ENCODE data around the gene SCAMP3. TPM values are rescaled to one million over a fixed set of nuclear protein-coding genes. Genes with fewer than 3 reads are reported as not detected.

SCAMP3 gene
- total RNA-seq, 1 experiment from 2014 or later: 64.2 TPM

GRCh38 chr1:155287987-155288543 is 25.9 kb upstream of the SCAMP3 start:
- H3K9ac ChIP-seq (ENCODE audit: low read length): no peak overlapping the region
- no peaks in the 10 kb centered on the region for H3K4me1 ChIP-seq (ENCODE audit: control insufficient read depth in 1 of 2, insufficient read depth in 2 of 2, low read length in 2 of 2)
- no peak overlapping the region for H3K4me2 ChIP-seq (ENCODE audit: low read length)
- no peaks in the 10 kb centered on the region for H3K9me2 ChIP-seq (ENCODE audit: insufficient read depth)
- ChIA-PET POLR2A (interaction anchor here (0.6 to 0.7 kb wide), 2 partner anchors 15 to 249 kb away, joined by 4 read pairs; partner anchors contain the start of gene CLK2), CTCF (no interaction called here), RAD21 (ENCODE audit: low non-redundant PET in 1 of 2, low total read pairs in 2 of 2, uncharacterized antibody in 2 of 2, unreplicated experiment in 2 of 2) (no interaction called here)
- no peak overlapping the region for H3K27ac ChIP-seq (ENCODE audit: low read depth, low read length)
- no peak overlapping the region for H3K4me3 ChIP-seq (replicated peaks in 1 of 2; ENCODE audit: low read depth in 1 of 2, low read length in 2 of 2)
- H3K79me2 ChIP-seq (ENCODE audit: insufficient read depth, low read length): no peaks in the 10 kb centered on the region
- H2AFZ ChIP-seq (ENCODE audit: low read depth, low read length, poor library complexity, severe bottlenecking): no peak overlapping the region
- TF ChIP-seq, protein P1, sequence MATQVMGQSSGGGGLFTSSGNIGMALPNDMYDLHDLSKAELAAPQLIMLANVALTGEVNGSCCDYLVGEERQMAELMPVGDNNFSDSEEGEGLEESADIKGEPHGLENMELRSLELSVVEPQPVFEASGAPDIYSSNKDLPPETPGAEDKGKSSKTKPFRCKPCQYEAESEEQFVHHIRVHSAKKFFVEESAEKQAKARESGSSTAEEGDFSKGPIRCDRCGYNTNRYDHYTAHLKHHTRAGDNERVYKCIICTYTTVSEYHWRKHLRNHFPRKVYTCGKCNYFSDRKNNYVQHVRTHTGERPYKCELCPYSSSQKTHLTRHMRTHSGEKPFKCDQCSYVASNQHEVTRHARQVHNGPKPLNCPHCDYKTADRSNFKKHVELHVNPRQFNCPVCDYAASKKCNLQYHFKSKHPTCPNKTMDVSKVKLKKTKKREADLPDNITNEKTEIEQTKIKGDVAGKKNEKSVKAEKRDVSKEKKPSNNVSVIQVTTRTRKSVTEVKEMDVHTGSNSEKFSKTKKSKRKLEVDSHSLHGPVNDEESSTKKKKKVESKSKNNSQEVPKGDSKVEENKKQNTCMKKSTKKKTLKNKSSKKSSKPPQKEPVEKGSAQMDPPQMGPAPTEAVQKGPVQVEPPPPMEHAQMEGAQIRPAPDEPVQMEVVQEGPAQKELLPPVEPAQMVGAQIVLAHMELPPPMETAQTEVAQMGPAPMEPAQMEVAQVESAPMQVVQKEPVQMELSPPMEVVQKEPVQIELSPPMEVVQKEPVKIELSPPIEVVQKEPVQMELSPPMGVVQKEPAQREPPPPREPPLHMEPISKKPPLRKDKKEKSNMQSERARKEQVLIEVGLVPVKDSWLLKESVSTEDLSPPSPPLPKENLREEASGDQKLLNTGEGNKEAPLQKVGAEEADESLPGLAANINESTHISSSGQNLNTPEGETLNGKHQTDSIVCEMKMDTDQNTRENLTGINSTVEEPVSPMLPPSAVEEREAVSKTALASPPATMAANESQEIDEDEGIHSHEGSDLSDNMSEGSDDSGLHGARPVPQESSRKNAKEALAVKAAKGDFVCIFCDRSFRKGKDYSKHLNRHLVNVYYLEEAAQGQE (IDR thresholded peaks at IDR 0.05; ENCODE audit: low read depth): no peak
- TF ChIP-seq ELF1 (IDR thresholded peaks at IDR 0.05; ENCODE audit: borderline replicate concordance, low read depth) (no peak), CBX3 (IDR thresholded peaks at IDR 0.05; ENCODE audit: low read depth) (no peak), EZH2 (IDR thresholded peaks at IDR 0.05) (no peak), JUND (IDR thresholded peaks at IDR 0.05) (no peak), ZFX (IDR thresholded peaks at IDR 0.05) (no peak), SP1 (IDR thresholded peaks at IDR 0.05; ENCODE audit: low read depth) (no peak), RAD21 (IDR thresholded peaks at IDR 0.05; ENCODE audit: low read depth) (no peak), CEBPB (IDR thresholded peaks at IDR 0.05; ENCODE audit: low read depth) (no peak), ZNF274 (IDR thresholded peaks at IDR 0.05; ENCODE audit: low read depth, low read length) (no peak), POLR2AphosphoS5 (IDR thresholded peaks at IDR 0.05; ENCODE audit: low read depth, low read length) (no peak)
- TF ChIP-seq, protein P2, sequence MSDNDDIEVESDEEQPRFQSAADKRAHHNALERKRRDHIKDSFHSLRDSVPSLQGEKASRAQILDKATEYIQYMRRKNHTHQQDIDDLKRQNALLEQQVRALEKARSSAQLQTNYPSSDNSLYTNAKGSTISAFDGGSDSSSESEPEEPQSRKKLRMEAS (IDR thresholded peaks at IDR 0.05): no peak
- TF ChIP-seq, protein P3, sequence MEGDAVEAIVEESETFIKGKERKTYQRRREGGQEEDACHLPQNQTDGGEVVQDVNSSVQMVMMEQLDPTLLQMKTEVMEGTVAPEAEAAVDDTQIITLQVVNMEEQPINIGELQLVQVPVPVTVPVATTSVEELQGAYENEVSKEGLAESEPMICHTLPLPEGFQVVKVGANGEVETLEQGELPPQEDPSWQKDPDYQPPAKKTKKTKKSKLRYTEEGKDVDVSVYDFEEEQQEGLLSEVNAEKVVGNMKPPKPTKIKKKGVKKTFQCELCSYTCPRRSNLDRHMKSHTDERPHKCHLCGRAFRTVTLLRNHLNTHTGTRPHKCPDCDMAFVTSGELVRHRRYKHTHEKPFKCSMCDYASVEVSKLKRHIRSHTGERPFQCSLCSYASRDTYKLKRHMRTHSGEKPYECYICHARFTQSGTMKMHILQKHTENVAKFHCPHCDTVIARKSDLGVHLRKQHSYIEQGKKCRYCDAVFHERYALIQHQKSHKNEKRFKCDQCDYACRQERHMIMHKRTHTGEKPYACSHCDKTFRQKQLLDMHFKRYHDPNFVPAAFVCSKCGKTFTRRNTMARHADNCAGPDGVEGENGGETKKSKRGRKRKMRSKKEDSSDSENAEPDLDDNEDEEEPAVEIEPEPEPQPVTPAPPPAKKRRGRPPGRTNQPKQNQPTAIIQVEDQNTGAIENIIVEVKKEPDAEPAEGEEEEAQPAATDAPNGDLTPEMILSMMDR (IDR thresholded peaks at IDR 0.05 in 2 of 3, conservative IDR thresholded peaks at IDR 0.05 in 1 of 3; ENCODE audit: borderline replicate concordance in 1 of 3, insufficient read depth in 1 of 3, low read depth in 2 of 3, low read length in 2 of 3): no peak
- DNase-seq (ENCODE audit: low read depth, low spot score): no peak
- no peak for ATAC-seq
- no peaks in the 10 kb centered on the region for H3K36me3 ChIP-seq (ENCODE audit: control insufficient read depth in 1 of 2, insufficient read depth in 2 of 2, low read length in 2 of 2)
- H3K9me3 ChIP-seq (ENCODE audit: control insufficient read depth in 1 of 2, insufficient read depth in 1 of 2, low read depth in 1 of 2, low read length in 2 of 2): no peaks in the 10 kb centered on the region
- no TSS peak for BruUV-seq (replicated peaks)
- H3K27me3 ChIP-seq (ENCODE audit: insufficient read depth, low read length): no peaks in the 10 kb centered on the region
- H4K20me1 ChIP-seq (ENCODE audit: insufficient read depth): no peaks in the 10 kb centered on the region
- intact Hi-C loops (cut with micrococcal nuclease): no loop called here
